H9 (cell line): ENCODE measurements around the gene TOGARAM1. TPM values are rescaled to one million over a fixed set of nuclear protein-coding genes. Genes with fewer than 3 reads are reported as not detected.

Experiments used
- DNase-seq: peaks from one replicate; pipeline ENCODE4 v3.0.0-alpha.2; 2017
- H2AFZ ChIP-seq: one replicate; pipeline ENCODE4 v1.6.1; 2013; ENCODE audit warnings: mild to moderate bottlenecking, low read length, control low read depth, moderate library complexity
- H2AK5ac ChIP-seq: 2 replicates; pipeline ENCODE4 v1.6.1; 2013; ENCODE audit warnings: low read length, control low read depth, mixed read lengths; ENCODE audit not compliant: insufficient read length
- H2BK120ac ChIP-seq: one replicate; pipeline ENCODE4 v1.6.1; 2013; ENCODE audit warnings: low read depth, mild to moderate bottlenecking, low read length, control low read depth, inconsistent platforms; ENCODE audit not compliant: poor library complexity, severe bottlenecking
- H2BK12ac ChIP-seq: 2 replicates; pipeline ENCODE4 v1.6.1; 2013; ENCODE audit warnings: low read length, control low read depth, mixed read lengths, low read depth; ENCODE audit not compliant: insufficient read length
- H2BK15ac ChIP-seq: 2 replicates; pipeline ENCODE4 v1.6.1; 2013; ENCODE audit warnings: low read depth, low read length, control low read depth
- H2BK20ac ChIP-seq: one replicate; pipeline ENCODE4 v1.6.1; 2013; ENCODE audit warnings: low read depth, mild to moderate bottlenecking, low read length, control low read depth, inconsistent platforms; ENCODE audit not compliant: poor library complexity, severe bottlenecking
- H2BK5ac ChIP-seq: 2 replicates; pipeline ENCODE4 v1.6.1; 2013; ENCODE audit warnings: low read length, control low read depth, mixed read lengths; ENCODE audit not compliant: insufficient read length
- H3K14ac ChIP-seq: 2 replicates; pipeline ENCODE4 v1.6.1; 2013; ENCODE audit warnings: low read length, control low read depth; ENCODE audit not compliant: insufficient read depth
- H3K18ac ChIP-seq: 2 replicates; pipeline ENCODE4 v1.6.1; 2013; ENCODE audit warnings: low read depth, mild to moderate bottlenecking, mixed read lengths, low read length, control low read depth; ENCODE audit not compliant: insufficient read length
- H3K23ac ChIP-seq: 2 replicates; pipeline ENCODE4 v1.6.1; 2013; ENCODE audit warnings: low read length, control low read depth, mixed read lengths, low read depth; ENCODE audit not compliant: insufficient read length
- H3K23me2 ChIP-seq: 2 replicates; pipeline ENCODE4 v1.6.1; 2013; ENCODE audit warnings: low read depth, mild to moderate bottlenecking, mixed read lengths, low read length, control low read depth; ENCODE audit not compliant: insufficient read length, poor library complexity, severe bottlenecking
- H3K27ac ChIP-seq: 2 replicates; pipeline ENCODE4 v1.5.1; 2013; ENCODE audit warnings: low read length, control low read depth, mixed read lengths, low read depth; ENCODE audit not compliant: insufficient read length
- H3K27me3 ChIP-seq: 2 replicates; pipeline ENCODE4 v1.6.1; 2013; ENCODE audit warnings: low read length, control low read depth, inconsistent platforms; ENCODE audit not compliant: insufficient read depth
- H3K4ac ChIP-seq: 2 replicates; pipeline ENCODE4 v1.6.1; 2013; ENCODE audit warnings: low read depth, mild to moderate bottlenecking, control low read depth, inconsistent platforms, low read length, moderate library complexity
- H3K4me1 ChIP-seq: 2 replicates; pipeline ENCODE4 v1.6.1; 2013; ENCODE audit warnings: low read length, control low read depth, inconsistent platforms; ENCODE audit not compliant: insufficient read depth
- H3K4me2 ChIP-seq: 2 replicates; pipeline ENCODE4 v1.6.1; 2013; ENCODE audit warnings: low read length, control low read depth, mixed read lengths; ENCODE audit not compliant: insufficient read length, insufficient read depth
- H3K56ac ChIP-seq: 2 replicates; pipeline ENCODE4 v1.6.1; 2013; ENCODE audit warnings: low read depth, mild to moderate bottlenecking, mixed read lengths, low read length, control low read depth; ENCODE audit not compliant: insufficient read length
- H3K79me1 ChIP-seq: 2 replicates; pipeline ENCODE4 v1.6.1; 2013; ENCODE audit warnings: low read depth, mild to moderate bottlenecking, moderate library complexity, low read length, control low read depth, inconsistent platforms; ENCODE audit not compliant: insufficient read depth, poor library complexity, severe bottlenecking
- H3K79me2 ChIP-seq: 2 replicates; pipeline ENCODE4 v1.6.1; 2013; ENCODE audit warnings: low read length, control low read depth, inconsistent platforms; ENCODE audit not compliant: insufficient read depth
- H3K9ac ChIP-seq: 2 replicates; pipeline ENCODE4 v1.6.1; 2013; ENCODE audit warnings: low read length, control low read depth, mixed read lengths; ENCODE audit not compliant: insufficient read length; ENCODE audit errors: extremely low read depth
- H3K9me3 ChIP-seq: one replicate; pipeline ENCODE4 v1.6.1; 2013; ENCODE audit warnings: low read depth, low read length, inconsistent platforms; ENCODE audit not compliant: control insufficient read depth
- H3T11ph ChIP-seq: one replicate; pipeline ENCODE4 v1.6.1; 2013; ENCODE audit warnings: mild to moderate bottlenecking, low read length, control low read depth, inconsistent platforms
- H4K20me1 ChIP-seq: one replicate; pipeline ENCODE4 v1.6.1; 2013; ENCODE audit not compliant: control insufficient read depth, insufficient read length, insufficient read depth
- H4K5ac ChIP-seq: 2 replicates; pipeline ENCODE4 v1.6.1; 2013; ENCODE audit warnings: low read depth, mild to moderate bottlenecking, mixed read lengths, low read length, control low read depth; ENCODE audit not compliant: insufficient read length
- H4K8ac ChIP-seq: replicated peaks from 2 replicates; pipeline ENCODE4 v1.6.1; 2013; ENCODE audit warnings: low read length, control low read depth, mixed read lengths, low read depth; ENCODE audit not compliant: insufficient read length
- H4K91ac ChIP-seq: 2 replicates; pipeline ENCODE4 v1.6.1; 2013; ENCODE audit warnings: low read depth, mild to moderate bottlenecking, moderate library complexity, mixed read lengths, low read length, control low read depth; ENCODE audit not compliant: insufficient read length
- H3K27ac Mint-ChIP-seq, 3 experiments: 2 replicates in 2 of 3; 3 replicates in 1 of 3; pipeline ENCODE4 v1.8.0; 2020 to 2021; ENCODE audit warnings: mixed read lengths in 3 of 3, mild to moderate bottlenecking in 1 of 3, moderate library complexity in 1 of 3
- H3K27me3 Mint-ChIP-seq: 2 replicates; pipeline ENCODE4 v1.8.0; 2021; ENCODE audit warnings: low read depth, mild to moderate bottlenecking, moderate library complexity, mixed read lengths
- H3K36me3 Mint-ChIP-seq, 3 experiments: 2 replicates in 2 of 3; 3 replicates in 1 of 3; pipeline ENCODE4 v1.8.0; 2020 to 2021; ENCODE audit warnings: low read depth in 3 of 3, mixed read lengths in 3 of 3; ENCODE audit not compliant: insufficient read depth in 1 of 3
- H3K4me1 Mint-ChIP-seq, 2 experiments: 2 replicates each; pipeline ENCODE4 v1.8.0; 2020; ENCODE audit warnings: mixed read lengths in 2 of 2
- H3K4me3 Mint-ChIP-seq, 2 experiments: 2 replicates in 1 of 2; 3 replicates in 1 of 2; pipeline ENCODE4 v1.8.0; 2020 to 2021; ENCODE audit warnings: mild to moderate bottlenecking in 2 of 2, mixed read lengths in 2 of 2, moderate library complexity in 1 of 2
- H3K9me3 Mint-ChIP-seq, 2 experiments: 2 replicates in 1 of 2; 3 replicates in 1 of 2; pipeline ENCODE4 v1.8.0; 2020; ENCODE audit warnings: mild to moderate bottlenecking in 2 of 2, mixed read lengths in 2 of 2, moderate library complexity in 1 of 2
- CTCF ChIP-seq: fragments of 200-600 bp; sonication (generic); conservative IDR thresholded peaks from 3 replicates; pipeline ENCODE4 v1.8.0; 2021; ENCODE audit warnings: antibody characterized with exemption, mild to moderate bottlenecking
- WGBS: extraction: QIAGEN DNeasy Blood & Tissue Kit; methylation state at CpG from one replicate; pipeline ENCODE4 v1.1.7; 2013; ENCODE audit warnings: missing lambda C conversion rate, low lambda C conversion rate, mixed read lengths; ENCODE audit not compliant: insufficient read length; ENCODE audit errors: extremely low coverage; 5-methylcytosine and 5-hydroxymethylcytosine counted together
- total RNA-seq: library from RNA; stranded (reverse); gene quantifications from 2 replicates; pipeline ENCODE4 v1.2.1, GENCODE V29; 2021

The TOGARAM1 gene
- total RNA-seq, 1 experiment from 2014 or later: 11.4 TPM

GRCh38 chr14:45123271-45123670 is 161.3 kb downstream of the TOGARAM1 start:
- Histone ChIP-seq H3K4me2 (no peak overlapping the region), H2BK15ac (no peak overlapping the region), H4K8ac (no peak overlapping the region), H3K23ac (no peak overlapping the region), H3K4ac (no peak overlapping the region), H2AFZ (no peak overlapping the region), H3K4me1 (no peaks in the 10 kb centered on the region), H4K20me1 (no peaks in the 10 kb centered on the region), H3K27me3 (no peaks in the 10 kb centered on the region), H4K5ac (no peak overlapping the region), H3K79me2 (no peaks in the 10 kb centered on the region), H3K14ac (no peak overlapping the region), H3K9ac (no peak overlapping the region), H3K9me3 (no peaks in the 10 kb centered on the region), H3K56ac (no peak overlapping the region), H3K27ac (no peak overlapping the region), H3K79me1 (no peaks in the 10 kb centered on the region), H3K23me2 (no peaks in the 10 kb centered on the region), H2AK5ac (no peak overlapping the region), H2BK5ac (no peak overlapping the region), H2BK20ac (no peak overlapping the region), H3K18ac (no peak overlapping the region), H2BK12ac (no peak overlapping the region), H2BK120ac (no peak overlapping the region), H4K91ac (no peak overlapping the region), H3T11ph (no peak overlapping the region)
- DNase-seq: no peak
- H3K27ac Mint-ChIP-seq: no peak overlapping the region
- H3K4me1 Mint-ChIP-seq: no peaks in the 10 kb centered on the region
- H3K4me3 Mint-ChIP-seq: no peak overlapping the region
- WGBS: no CpG with 5 or more reads among the region's 3 CpGs
- no peaks in the 10 kb centered on the region for H3K27me3 Mint-ChIP-seq
- no peak for TF ChIP-seq CTCF
- no peaks in the 10 kb centered on the region for H3K9me3 Mint-ChIP-seq
- H3K36me3 Mint-ChIP-seq: peaks cover 36 to 79% (median 75%) of the 10 kb centered on the region in 3 experiments

Other genes with a start within 250 kb of the TOGARAM1 start
- 8.6 and 10.2 TPM in 2 replicates for gene KLHL28, start 243 bp upstream of the TOGARAM1 start, total RNA-seq
- gene PRPF39, start 121.9 kb downstream of the TOGARAM1 start, total RNA-seq: 57.2 and 59.8 TPM in 2 replicates
- gene FKBP3, start 172.3 kb downstream of the TOGARAM1 start, total RNA-seq: 154 and 157 TPM in 2 replicates
- gene FANCM, start 173.7 kb downstream of the TOGARAM1 start, total RNA-seq: 9.1 and 11.9 TPM in 2 replicates